ENCODE data around the gene TRA2A. TPM values are rescaled to one million over a fixed set of nuclear protein-coding genes. Genes with fewer than 3 reads are reported as not detected.

The TRA2A gene
- total and polyA plus RNA-seq, 2 of the 13 experiments (the other 11 are each of a cell fraction or from before 2014, with no cell fraction given): 39.1 to 41.6 TPM

- TF ChIP-seq HMGXB4 (CRISPR knock-in tag; IDR thresholded peaks at IDR 0.05; ENCODE audit: borderline replicate concordance in 1 of 2, low read depth in 1 of 2) (peak; percentile 15 to 73), ZNF777 (CRISPR knock-in tag; IDR thresholded peaks at IDR 0.05) (no peak), TBP (CRISPR knock-in tag; IDR thresholded peaks at IDR 0.05) (no peak), RAD21 (CRISPR knock-in tag; IDR thresholded peaks at IDR 0.05) (no peak), ZNF792 (CRISPR knock-in tag; IDR thresholded peaks at IDR 0.05) (no peak), ZNF142 (CRISPR knock-in tag; IDR thresholded peaks at IDR 0.05) (no peak), CREB1 (IDR thresholded peaks at IDR 0.05) (no peak), CREB1 (CRISPR knock-in tag; IDR thresholded peaks at IDR 0.05) (no peak), MYNN (CRISPR knock-in tag; IDR thresholded peaks at IDR 0.05; ENCODE audit: low read depth) (no peak), KDM3A (CRISPR knock-in tag; IDR thresholded peaks at IDR 0.05; ENCODE audit: low read depth) (no peak), KLF16 (CRISPR knock-in tag; IDR thresholded peaks at IDR 0.05) (peak in 1 of 2 experiments; percentile 16; a peak in 1 of 4 replicates), ATF7-NPFF (CRISPR knock-in tag; IDR thresholded peaks at IDR 0.05; ENCODE audit: low read depth) (no peak), ZNF138 (CRISPR knock-in tag; IDR thresholded peaks at IDR 0.05; ENCODE audit: low read depth) (no peak), BCL6 (CRISPR knock-in tag; IDR thresholded peaks at IDR 0.05) (no peak), NPAS2 (CRISPR knock-in tag; IDR thresholded peaks at IDR 0.05; ENCODE audit: borderline replicate concordance) (no peak), PRDM4 (CRISPR knock-in tag; IDR thresholded peaks at IDR 0.05; ENCODE audit: borderline replicate concordance) (no peak), GABPB1 (CRISPR knock-in tag; IDR thresholded peaks at IDR 0.05) (peak; percentile 17; the same call in 1 of the 2 replicates), ZNF446 (CRISPR knock-in tag; IDR thresholded peaks at IDR 0.05) (no peak), ZNF761 (CRISPR knock-in tag; conservative IDR thresholded peaks at IDR 0.05) (no peak), KLF6 (CRISPR knock-in tag; IDR thresholded peaks at IDR 0.05) (no peak; the same call in 1 of the 2 replicates), RFXAP (CRISPR knock-in tag; IDR thresholded peaks at IDR 0.05; ENCODE audit: borderline replicate concordance) (no peak)
These were observed 63.1 kb downstream of the TRA2A start (continued) for GRCh38 chr7:23468526-23469149.

Measured in HepG2 (cell line).